HEK293T (cell line): ENCODE data around the gene GON4L.

Experiments
- CTCF ChIA-PET: fragments of 350-600 bp; formaldehyde crosslinking; extraction: SDS; loops from one replicate; lab custom pipeline; 2021; ENCODE audit warnings: antibody characterized with exemption, inconsistent platforms; lab: Yijun Ruan, JAX
- POLR2A ChIA-PET: fragments of 350-600 bp; formaldehyde crosslinking; extraction: SDS; loops from one replicate; lab custom pipeline; 2020; ENCODE audit warnings: antibody characterized with exemption, inconsistent platforms; lab: Yijun Ruan, JAX
- DNase-seq: peaks from one replicate; pipeline ENCODE4 v3.0.0; 2012; ENCODE audit warnings: mixed read lengths; ENCODE audit errors: extremely low spot score
- ARNT ChIP-seq: fragments of 450-650 bp; IDR thresholded peaks from 2 replicates; pipeline ENCODE4 v1.6.1; 2017; ENCODE audit warnings: mild to moderate bottlenecking
- BHLHE40 ChIP-seq: fragments of 450-650 bp; IDR thresholded peaks from 2 replicates; pipeline ENCODE4 v1.6.1; 2016; ENCODE audit warnings: mild to moderate bottlenecking, moderate library complexity, borderline replicate concordance
- CTBP1 ChIP-seq: fragments of 450-650 bp; IDR thresholded peaks from 2 replicates; pipeline ENCODE4 v1.6.1; 2016; ENCODE audit warnings: borderline replicate concordance
- ELF4 ChIP-seq: fragments of 450-650 bp; IDR thresholded peaks from 2 replicates; pipeline ENCODE4 v1.6.1; 2017; ENCODE audit warnings: antibody characterized with exemption
- FOXA1 ChIP-seq: fragments of 450-650 bp; IDR thresholded peaks from 2 replicates; pipeline ENCODE4 v1.6.1; 2016; ENCODE audit warnings: mild to moderate bottlenecking
- FOXK2 ChIP-seq: fragments of 450-650 bp; IDR thresholded peaks from 2 replicates; pipeline ENCODE4 v1.6.1; 2016; ENCODE audit warnings: mild to moderate bottlenecking
- FOXM1 ChIP-seq: fragments of 450-650 bp; IDR thresholded peaks from 2 replicates; pipeline ENCODE4 v1.6.1; 2017; ENCODE audit warnings: mild to moderate bottlenecking, borderline replicate concordance
- HDGF ChIP-seq: fragments of 450-650 bp; IDR thresholded peaks from 2 replicates; pipeline ENCODE4 v1.6.1; 2017; ENCODE audit warnings: antibody characterized with exemption, borderline replicate concordance
- L3MBTL2 ChIP-seq: fragments of 450-650 bp; conservative IDR thresholded peaks from 2 replicates; pipeline ENCODE4 v1.6.1; 2016; ENCODE audit warnings: mild to moderate bottlenecking
- LEF1 ChIP-seq: fragments of 450-650 bp; IDR thresholded peaks from 2 replicates; pipeline ENCODE4 v1.6.1; 2017; ENCODE audit warnings: mild to moderate bottlenecking, borderline replicate concordance
- NFRKB ChIP-seq: fragments of 450-650 bp; IDR thresholded peaks from 2 replicates; pipeline ENCODE4 v1.6.1; 2016; ENCODE audit warnings: mild to moderate bottlenecking, moderate library complexity
- SP1 ChIP-seq: fragments of 450-650 bp; IDR thresholded peaks from 2 replicates; pipeline ENCODE4 v1.6.1; 2017
- SUZ12 ChIP-seq: fragments of 450-650 bp; IDR thresholded peaks from 2 replicates; pipeline ENCODE4 v1.6.1; 2016; ENCODE audit warnings: mild to moderate bottlenecking
- TARDBP ChIP-seq: fragments of 450-650 bp; IDR thresholded peaks from 2 replicates; pipeline ENCODE4 v1.6.1; 2016
- ZNF384 ChIP-seq: fragments of 450-650 bp; IDR thresholded peaks from 2 replicates; pipeline ENCODE4 v1.6.1; 2016
- TF ChIP-seq, protein P1 (sequence below): fragments of 450-650 bp; IDR thresholded peaks from 2 replicates; pipeline ENCODE4 v1.6.1; 2016

Gene GON4L

DNA sequence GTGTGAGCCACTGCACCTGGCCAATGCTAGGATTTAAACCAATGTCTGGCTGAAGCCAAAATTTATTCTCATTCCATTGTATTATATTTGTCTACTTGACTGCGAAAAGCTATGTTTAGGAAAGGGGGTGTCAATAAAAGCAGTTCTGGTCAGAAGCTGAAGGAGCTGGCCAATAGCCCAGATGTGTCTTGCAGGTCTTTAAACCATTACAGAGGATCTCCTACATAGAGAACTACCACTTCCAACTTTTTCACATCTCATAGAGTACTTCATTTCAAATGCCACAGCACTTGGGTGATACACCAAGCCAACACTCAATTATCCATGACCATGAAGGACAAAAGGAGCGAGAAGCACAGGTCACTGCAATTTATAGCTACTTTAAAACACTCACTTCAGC is 4.9 kb upstream of the GON4L start:
- ChIA-PET CTCF (no interaction called here), POLR2A (interaction anchor here (1.3 to 1.5 kb wide), 2 partner anchors 8 to 29 kb away, joined by 3 to 4 read pairs; no protein-coding TSS in a partner anchor)
- no peak for DNase-seq
- no peak for TF ChIP-seq SUZ12
- no peak for TF ChIP-seq ZNF384
- no peak for TF ChIP-seq ARNT
- TF ChIP-seq TARDBP, result no peak
- no peak for TF ChIP-seq L3MBTL2
- TF ChIP-seq, protein P1, sequence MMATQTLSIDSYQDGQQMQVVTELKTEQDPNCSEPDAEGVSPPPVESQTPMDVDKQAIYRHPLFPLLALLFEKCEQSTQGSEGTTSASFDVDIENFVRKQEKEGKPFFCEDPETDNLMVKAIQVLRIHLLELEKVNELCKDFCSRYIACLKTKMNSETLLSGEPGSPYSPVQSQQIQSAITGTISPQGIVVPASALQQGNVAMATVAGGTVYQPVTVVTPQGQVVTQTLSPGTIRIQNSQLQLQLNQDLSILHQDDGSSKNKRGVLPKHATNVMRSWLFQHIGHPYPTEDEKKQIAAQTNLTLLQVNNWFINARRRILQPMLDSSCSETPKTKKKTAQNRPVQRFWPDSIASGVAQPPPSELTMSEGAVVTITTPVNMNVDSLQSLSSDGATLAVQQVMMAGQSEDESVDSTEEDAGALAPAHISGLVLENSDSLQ, result no peak
- no peak for TF ChIP-seq SP1
- TF ChIP-seq CTBP1, result no peak
- TF ChIP-seq LEF1, result no peak
- no peak for TF ChIP-seq FOXM1
- no peak for TF ChIP-seq HDGF
- no peak for TF ChIP-seq NFRKB
- TF ChIP-seq ELF4, result no peak
- no peak for TF ChIP-seq FOXA1
- TF ChIP-seq FOXK2, result no peak
- TF ChIP-seq BHLHE40, result no peak

GRCh38 chr1:155860970-155861510 is 4.0 kb upstream of the GON4L start:
- CTCF ChIA-PET, result interaction anchor here (0.6 kb wide), 1 partner anchor 20 kb away, joined by 3 read pairs; no protein-coding TSS in a partner anchor
- no peak for DNase-seq
- TF ChIP-seq SP1, result no peak
- POLR2A ChIA-PET, result interaction anchor here (1.5 to 2.5 kb wide), 2 partner anchors 9 to 12 kb away, joined by 4 to 12 read pairs; no protein-coding TSS in a partner anchor

- no peak for DNase-seq
- ChIA-PET POLR2A (interaction anchor here (0.7 to 4.7 kb wide), 17 partner anchors 9 to 251 kb away, joined by 3 to 32 read pairs (median 4); partner anchors contain the start of genes ARHGEF2, KHDC4 and MSTO1), CTCF (interaction anchor here (0.6 to 1.4 kb wide), 3 partner anchors 166 to 608 kb away, joined by 3 to 4 read pairs (median 3); no protein-coding TSS in a partner anchor)
- TF ChIP-seq CTBP1 (no peak), ELF4 (no peak), ZNF384 (no peak), BHLHE40 (no peak), FOXM1 (no peak), FOXA1 (no peak), FOXK2 (no peak)
- TF ChIP-seq, protein P1, result no peak
Measured at GRCh38 chr1:155859881-155860871, 3.2 kb upstream of the GON4L start.

DNA sequence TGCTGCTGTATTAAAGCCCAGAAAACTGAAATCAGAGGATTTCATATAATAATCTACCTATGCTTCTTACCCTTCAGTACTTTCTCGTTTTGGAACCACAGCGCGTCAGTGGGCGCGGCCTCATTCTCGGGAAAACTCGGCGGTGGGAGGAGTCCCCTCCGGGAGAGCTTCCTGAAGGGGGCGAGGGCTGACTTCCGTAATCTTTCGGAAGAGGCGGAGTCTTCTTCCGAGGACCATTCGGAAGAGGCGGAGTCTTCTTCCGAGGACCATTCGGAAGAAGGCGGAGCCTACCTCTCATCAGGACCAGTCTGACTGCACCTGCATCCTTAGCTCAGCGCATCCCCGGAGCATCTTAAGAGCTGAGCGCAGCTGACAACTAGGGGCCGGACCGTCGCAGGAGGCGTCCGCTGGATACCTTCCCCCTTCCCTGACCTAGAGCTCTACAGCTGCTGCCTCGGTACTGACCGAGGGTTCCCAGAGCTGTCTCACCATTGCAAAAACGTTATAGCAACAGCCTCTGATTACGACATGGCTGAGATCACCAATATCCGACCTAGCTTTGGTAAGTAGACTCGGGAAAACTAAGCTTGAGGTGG is 2.3 kb upstream of the GON4L start, which contains the start of gene SYT11:
SYT11 (plus strand) TSS at position 334 of the 596 bp plus-strand sequence; CDS start at position 529, 195 bp downstream.
- peak; percentile 99 for DNase-seq
- CTCF ChIA-PET, result interaction anchor here (0.5 to 1.4 kb wide), 4 partner anchors 166 to 1567 kb away, joined by 3 to 4 read pairs (median 3); no protein-coding TSS in a partner anchor
- POLR2A ChIA-PET, result interaction anchor here (0.6 to 4.7 kb wide), 16 partner anchors 9 to 354 kb away, joined by 3 to 32 read pairs (median 4); partner anchors contain the start of genes ARHGEF2, KHDC4 and SLC25A44
- TF ChIP-seq CTBP1 (peak; percentile 86), ELF4 (peak; percentile 30; the same call in 1 of the 2 replicates), SP1 (no peak)

GRCh38 chr1:155858800-155859233 is 1.8 kb upstream of the GON4L start:
- POLR2A ChIA-PET, result interaction anchor here (0.6 to 4.7 kb wide), 11 partner anchors 9 to 354 kb away, joined by 3 to 32 read pairs (median 5); partner anchors contain the start of genes KHDC4 and SLC25A44
- DNase-seq, result no peak
- TF ChIP-seq ZNF384 (0 out of 2 replicates have a peak, but pooled peaks have one; percentile 47), ELF4 (no peak), L3MBTL2 (peak; percentile 19; the same call in 1 of the 2 replicates)
- CTCF ChIA-PET, result interaction anchor here (0.6 to 0.7 kb wide), 2 partner anchors 20 to 34 kb away, joined by 4 read pairs; no protein-coding TSS in a partner anchor

DNA sequence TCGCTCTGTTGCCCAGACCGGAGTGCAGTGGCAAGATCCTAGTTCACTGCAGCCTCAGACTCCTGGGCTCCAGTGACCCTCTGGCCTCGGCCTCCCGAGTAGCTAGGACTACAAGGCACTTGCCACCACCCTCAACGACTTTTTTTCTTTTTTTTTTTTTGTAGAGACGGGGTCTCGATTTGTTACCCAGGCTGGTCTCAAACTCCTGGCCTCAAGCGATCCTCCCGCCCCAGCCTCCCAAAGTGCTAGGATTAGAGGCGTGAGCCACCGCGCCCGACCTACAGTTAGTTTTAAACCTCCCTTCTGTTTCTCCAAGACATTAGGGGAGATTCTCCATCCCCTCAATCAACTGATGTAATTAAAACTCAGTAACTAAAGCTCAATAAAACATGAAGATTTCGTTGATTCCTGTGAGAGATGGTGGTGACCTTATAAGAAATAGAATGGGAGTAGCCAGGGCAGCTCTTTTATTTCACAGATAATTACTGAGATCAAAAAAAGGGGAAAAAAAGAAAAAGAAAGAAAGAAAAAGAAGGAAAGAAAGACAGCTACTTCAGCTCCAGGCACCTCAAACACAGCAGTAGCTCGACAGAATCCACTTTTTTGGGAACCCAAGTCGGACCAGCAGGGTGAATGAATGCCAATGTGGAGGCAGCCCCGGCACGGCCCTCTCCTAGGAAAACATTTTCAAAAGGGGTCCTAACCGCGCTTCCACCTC is 598 bp downstream of the GON4L start:
- no peak for DNase-seq
- CTCF ChIA-PET, result no interaction called here
- POLR2A ChIA-PET, result interaction anchor here (1.0 to 4.7 kb wide), 12 partner anchors 8 to 202 kb away, joined by 3 to 32 read pairs (median 4); partner anchors contain the start of gene KHDC4
- no peak for TF ChIP-seq NFRKB
- no peak for TF ChIP-seq CTBP1
- no peak for TF ChIP-seq FOXK2
- TF ChIP-seq, protein P1, result no peak
- TF ChIP-seq ARNT, result no peak
- no peak for TF ChIP-seq TARDBP
- no peak for TF ChIP-seq ELF4
- no peak for TF ChIP-seq FOXM1
- no peak for TF ChIP-seq ZNF384
- no peak for TF ChIP-seq SP1
